ENCODE data around the gene LRRC43. TPM values are rescaled to one million over a fixed set of nuclear protein-coding genes. Genes with fewer than 3 reads are reported as not detected.

Gene LRRC43
- 1.4 and 1.6 TPM in 2 replicates for total RNA-seq

DNA sequence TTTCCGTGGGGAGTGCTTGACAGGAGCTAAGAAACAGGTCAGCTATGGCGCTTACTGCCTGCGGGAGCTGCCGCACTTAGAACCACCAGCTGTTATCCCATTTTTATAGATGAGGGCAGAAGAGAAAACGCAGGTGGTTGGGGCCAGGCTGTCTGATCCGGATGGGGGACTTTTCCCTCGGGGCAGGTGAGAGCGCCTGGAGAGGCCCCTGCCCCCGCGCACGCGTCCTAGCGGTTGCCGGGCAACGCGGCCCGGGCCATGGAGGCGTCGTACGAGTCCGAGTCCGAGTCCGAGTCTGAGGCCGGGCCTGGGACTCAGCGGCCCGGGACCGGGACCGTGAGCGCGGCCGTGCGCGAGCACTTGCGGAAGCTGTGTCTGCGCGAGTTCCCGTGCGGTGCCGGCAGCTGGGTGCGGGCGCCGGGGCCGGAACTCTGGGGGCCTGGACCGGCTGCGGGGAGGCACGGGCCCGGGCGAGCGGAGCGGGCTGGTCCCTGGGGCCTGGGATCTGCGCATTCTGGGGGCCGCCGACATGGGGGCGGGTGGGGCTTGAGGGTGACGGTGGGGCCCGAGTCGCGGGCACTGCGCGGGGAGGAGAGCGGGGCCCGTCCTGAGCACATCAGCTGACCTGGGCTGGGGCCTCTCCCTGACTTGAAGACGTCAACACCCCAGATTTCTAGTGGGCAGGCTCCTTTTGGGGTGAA, at the start of gene LRRC43:
TSS of gene LRRC43 (plus strand) at position 237 of the 701 bp plus-strand sequence. CDS start at position 259, 22 bp downstream.

GRCh38 chr12:122174155-122174845, 8.6 kb upstream of the LRRC43 start, which contains the start of gene IL31:
IL31 (minus strand) TSS chr12:122174221; CDS start chr12:122174172, 49 bp downstream.

DNA sequence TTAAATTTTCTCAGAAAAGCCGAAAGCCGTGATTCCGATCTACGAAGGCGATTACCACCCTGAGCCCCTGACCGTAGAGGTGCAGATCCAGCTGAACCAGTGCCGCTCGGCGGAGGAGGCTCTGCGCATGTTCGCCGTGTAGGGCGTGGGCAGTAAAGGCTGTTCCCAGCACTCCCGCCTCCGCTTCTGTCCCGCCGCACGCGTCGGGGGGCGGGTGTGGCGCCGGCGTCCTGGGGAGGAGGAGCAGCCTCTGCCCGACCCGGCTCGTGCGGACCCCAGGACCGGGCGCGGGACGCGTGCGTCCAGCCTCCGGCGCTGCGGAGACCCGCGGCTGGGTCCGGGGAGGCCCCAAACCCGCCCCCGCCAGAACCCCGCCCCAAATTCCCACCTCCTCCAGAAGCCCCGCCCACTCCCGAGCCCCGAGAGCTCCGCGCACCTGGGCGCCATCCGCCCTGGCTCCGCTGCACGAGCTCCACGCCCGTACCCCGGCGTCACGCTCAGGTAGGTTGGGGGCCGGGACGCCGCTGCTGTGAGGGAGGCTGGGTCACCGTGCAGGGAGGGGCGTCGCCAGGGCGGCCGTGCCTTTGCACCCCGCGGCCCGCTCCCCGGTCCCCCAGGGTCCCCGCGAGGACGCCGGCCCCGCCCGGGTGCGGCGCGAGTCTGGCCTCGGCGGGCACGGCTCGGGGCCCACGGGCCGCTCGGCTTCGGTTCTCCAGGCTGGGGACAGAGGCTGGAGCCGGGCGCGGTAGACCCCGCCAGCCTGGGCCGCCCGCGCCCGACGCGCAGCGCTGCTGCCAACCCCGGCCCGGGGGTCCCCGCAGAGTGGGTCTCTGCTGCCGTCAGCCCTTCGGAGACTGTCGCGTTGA, 20.6 kb downstream of the LRRC43 start, which contains the start of gene B3GNT4:
TSS of gene B3GNT4 (plus strand) at position 409 of the 866 bp plus-strand sequence. CDS start 910 bp downstream, outside the sequence.

GRCh38 chr12:122225683-122226365, 42.9 kb downstream of the LRRC43 start, which contains the start of gene DIABLO:
DIABLO (minus strand) TSS chr12:122226052; CDS start chr12:122226014, 38 bp downstream.

Other genes with a start within 250 kb of the LRRC43 start
- 2.0 and 2.8 TPM in 2 replicates for gene BCL7A, start 161.2 kb upstream of the LRRC43 start, total RNA-seq
- 7.1 and 10.4 TPM in 2 replicates for gene MLXIP, start 104.4 kb upstream of the LRRC43 start, total RNA-seq
- gene IL31, start 8.9 kb upstream of the LRRC43 start, total RNA-seq, result not detected in 2 replicates
- 0.09 and 0.16 TPM in 2 replicates for gene B3GNT4, start 20.6 kb downstream of the LRRC43 start, total RNA-seq
- gene DIABLO, start 42.9 kb downstream of the LRRC43 start, total RNA-seq, result 56.1 and 63.2 TPM in 2 replicates
- 14.1 and 19.2 TPM in 2 replicates for gene VPS33A, start 83.4 kb downstream of the LRRC43 start, total RNA-seq
- 47.6 and 48.8 TPM in 2 replicates for gene CLIP1, start 239.5 kb downstream of the LRRC43 start, total RNA-seq

Data from bronchial smooth muscle cell (primary cell).